Measurements from ENCODE around the gene TAF1B.
"Not testable (repeated sequence)": the region's sequence is repeated elsewhere in the genome, so short reads cannot be mapped to it uniquely, and the experiment has no call there.

The TAF1B gene

GRCh38 chr2:9905413-9905812 lies 62.1 kb downstream of the TAF1B start:
- TF ChIP-seq POLR2A (IDR thresholded peaks at IDR 0.05; ENCODE audit: low read depth, low read length) = no peak
- no peak for DNase-seq (ENCODE audit: insufficient read length, low spot score)
- no peak for FAIRE-seq

GRCh38 chr2:9907402-9907801 lies 64.1 kb downstream of the TAF1B start:
- no peak for TF ChIP-seq POLR2A (IDR thresholded peaks at IDR 0.05; ENCODE audit: low read depth, low read length)
- no peak for DNase-seq (ENCODE audit: insufficient read length, low spot score)
- FAIRE-seq = no peak

- FAIRE-seq (no peak), DNase-seq (ENCODE audit: insufficient read length, low spot score) (no peak)
- TF ChIP-seq POLR2A (IDR thresholded peaks at IDR 0.05; ENCODE audit: low read depth, low read length) = no peak
Observed at GRCh38 chr2:9908639-9909038, 65.4 kb downstream of the TAF1B start.

- no peak for TF ChIP-seq POLR2A (IDR thresholded peaks at IDR 0.05; ENCODE audit: low read depth, low read length)
- DNase-seq (ENCODE audit: insufficient read length, low spot score) = no peak
- no peak for FAIRE-seq
Observed at GRCh38 chr2:9909106-9909505, 65.8 kb downstream of the TAF1B start.

- FAIRE-seq (no peak), DNase-seq (ENCODE audit: insufficient read length, low spot score) (no peak)
- no peak for TF ChIP-seq POLR2A (IDR thresholded peaks at IDR 0.05; ENCODE audit: low read depth, low read length)
Observed at GRCh38 chr2:9910699-9911098, 67.4 kb downstream of the TAF1B start.

- FAIRE-seq (no peak), DNase-seq (ENCODE audit: insufficient read length, low spot score) (no peak)
- TF ChIP-seq POLR2A (IDR thresholded peaks at IDR 0.05; ENCODE audit: low read depth, low read length) = no peak
Observed at GRCh38 chr2:9912468-9912867, 69.2 kb downstream of the TAF1B start.

GRCh38 chr2:9914384-9915065 lies 71.3 kb downstream of the TAF1B start:
- DNase-seq (ENCODE audit: insufficient read length, low spot score) (peak; percentile 75), FAIRE-seq (peak; percentile 99)

GRCh38 chr2:9918275-9918674 lies 75.0 kb downstream of the TAF1B start:
- FAIRE-seq (peak; percentile 38), DNase-seq (ENCODE audit: insufficient read length, low spot score) (no peak)
- no peak for TF ChIP-seq POLR2A (IDR thresholded peaks at IDR 0.05; ENCODE audit: low read depth, low read length)

More at GRCh38 chr2:9914384-9915065, 71.3 kb downstream of the TAF1B start:
- no peak for TF ChIP-seq POLR2A (IDR thresholded peaks at IDR 0.05; ENCODE audit: low read depth, low read length)

- FAIRE-seq = no peak
- TF ChIP-seq POLR2A (IDR thresholded peaks at IDR 0.05; ENCODE audit: low read depth, low read length) = no peak
- DNase-seq (ENCODE audit: insufficient read length, low spot score) = no peak
Observed at GRCh38 chr2:9919512-9919911, 76.2 kb downstream of the TAF1B start.

- FAIRE-seq; DNase-seq (ENCODE audit: insufficient read length, low spot score): not testable (repeated sequence)
Observed at GRCh38 chr2:9927020-9927419, 83.7 kb downstream of the TAF1B start.

- FAIRE-seq = no peak
- DNase-seq (ENCODE audit: insufficient read length, low spot score) = no peak
- TF ChIP-seq POLR2A (IDR thresholded peaks at IDR 0.05; ENCODE audit: low read depth, low read length) = no peak
Observed at GRCh38 chr2:9937258-9937657, 94.0 kb downstream of the TAF1B start.

- TF ChIP-seq POLR2A (IDR thresholded peaks at IDR 0.05; ENCODE audit: low read depth, low read length) = no peak
- DNase-seq (ENCODE audit: insufficient read length, low spot score) = no peak
- no peak for FAIRE-seq
Observed at GRCh38 chr2:9937968-9938367, 94.7 kb downstream of the TAF1B start.

- no peak for TF ChIP-seq POLR2A (IDR thresholded peaks at IDR 0.05; ENCODE audit: low read depth, low read length)
- FAIRE-seq (no peak), DNase-seq (ENCODE audit: insufficient read length, low spot score) (no peak)
Observed at GRCh38 chr2:9939587-9940485, 96.6 kb downstream of the TAF1B start.

GRCh38 chr2:9941196-9941995 lies 98.1 kb downstream of the TAF1B start:
- TF ChIP-seq POLR2A (IDR thresholded peaks at IDR 0.05; ENCODE audit: low read depth, low read length) = no peak
- DNase-seq (ENCODE audit: insufficient read length, low spot score) (no peak), FAIRE-seq (peak; percentile 45)

Data from H54 (cell line).